Stimulated activated CD4-positive, alpha-beta T cell treated with anti-CD3 and anti-CD28 coated beads, TNF-alpha, amount 100 ng/mL, for 48 hours (primary cell): Measurements from ENCODE around the gene YKT6.
"Not testable (repeated sequence)": the region's sequence is repeated elsewhere in the genome, so short reads cannot be mapped to it uniquely, and the experiment has no call there.

Experiments
- DNase-seq, 3 donors: peaks; one replicate each; pipeline ENCODE4 v3.0.0-alpha.2; 2020; ENCODE audit warnings: low read depth in 3 of 3

Gene YKT6

DNA sequence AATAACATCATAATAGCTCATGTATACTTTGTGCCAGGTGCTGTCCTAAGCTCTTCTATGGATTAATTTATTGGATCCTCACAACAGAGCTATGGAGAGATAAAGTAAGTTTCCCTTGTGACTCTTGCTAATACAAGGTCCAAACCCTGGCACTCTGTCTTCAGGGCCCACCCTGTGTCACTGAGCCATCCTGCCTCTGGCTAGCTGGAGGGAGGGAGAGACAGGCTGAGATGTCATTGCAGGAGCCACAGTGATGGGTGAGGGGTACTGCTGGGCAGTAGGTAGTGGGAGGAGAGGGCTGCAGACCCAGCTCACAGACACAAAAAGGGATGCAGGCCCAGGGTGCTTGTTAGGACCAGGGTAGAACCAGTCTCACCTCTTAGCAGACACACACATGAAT lies 28.4 kb upstream of the YKT6 start:
- DNase-seq = no peak

DNA sequence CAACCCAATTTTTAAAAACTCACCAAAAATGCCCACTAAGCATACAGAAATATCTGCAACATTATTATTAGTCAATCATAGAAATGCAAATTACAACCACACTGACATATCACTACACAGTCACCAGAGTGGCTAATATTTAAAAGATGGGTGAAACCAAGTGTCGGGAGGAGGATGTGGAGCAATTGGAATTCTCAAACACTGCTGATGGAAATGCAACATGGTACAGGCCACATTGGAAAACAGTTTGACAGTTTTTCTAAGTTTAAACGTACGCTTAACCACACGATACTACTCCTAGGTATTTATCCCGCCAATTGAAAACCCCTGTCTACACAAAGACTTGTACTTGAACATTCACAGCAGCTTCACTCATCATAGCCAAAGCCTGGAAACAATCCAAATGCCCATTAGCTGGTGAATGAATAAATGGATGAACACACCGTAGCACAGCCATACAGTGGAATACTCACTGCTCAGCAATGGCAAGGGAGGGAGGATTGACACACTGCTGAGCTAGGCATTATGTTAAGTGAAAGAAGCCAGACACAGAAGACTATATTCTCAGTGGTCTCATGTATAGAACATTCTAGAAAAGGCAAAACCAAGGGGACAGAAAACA lies 27.9 kb upstream of the YKT6 start:
- DNase-seq = no peak

DNA sequence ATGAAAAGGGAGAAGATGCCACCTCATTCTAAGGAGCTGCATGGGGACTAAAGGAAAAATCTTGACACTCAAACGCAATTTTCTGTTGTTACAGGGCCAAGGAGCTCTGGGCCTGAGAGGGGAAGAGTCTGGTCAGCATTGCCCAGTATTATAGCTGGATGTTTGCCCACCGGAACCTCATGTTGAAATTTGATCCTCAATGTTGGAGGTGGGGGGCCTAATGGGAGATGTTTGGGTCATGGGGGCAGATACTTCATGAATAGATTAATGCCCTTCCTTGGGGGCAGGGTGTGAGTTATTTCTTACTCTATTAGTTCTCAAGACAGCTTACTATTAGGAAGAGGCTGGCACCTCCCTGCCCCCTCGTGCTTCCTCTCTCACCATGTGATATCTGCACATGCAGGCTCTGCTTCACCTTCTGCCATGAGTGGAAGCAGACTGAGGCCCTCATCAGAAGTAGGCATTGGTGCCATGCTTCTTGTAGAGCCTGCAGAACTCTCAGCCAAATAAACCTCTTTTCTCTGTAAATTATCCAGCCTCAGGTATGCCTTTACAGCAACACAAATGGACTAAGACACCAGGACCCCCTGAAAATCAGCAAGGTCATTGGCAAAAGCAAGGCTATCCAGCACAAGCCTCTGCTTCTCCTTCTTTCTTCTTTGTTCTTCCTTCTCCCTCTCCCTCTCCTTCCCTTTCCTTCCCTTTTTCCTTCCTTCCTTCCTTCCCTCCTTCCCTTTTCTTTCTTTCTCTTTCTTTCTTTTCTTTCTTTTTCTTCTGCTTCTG lies 26.7 kb upstream of the YKT6 start:
- DNase-seq = no peak

DNA sequence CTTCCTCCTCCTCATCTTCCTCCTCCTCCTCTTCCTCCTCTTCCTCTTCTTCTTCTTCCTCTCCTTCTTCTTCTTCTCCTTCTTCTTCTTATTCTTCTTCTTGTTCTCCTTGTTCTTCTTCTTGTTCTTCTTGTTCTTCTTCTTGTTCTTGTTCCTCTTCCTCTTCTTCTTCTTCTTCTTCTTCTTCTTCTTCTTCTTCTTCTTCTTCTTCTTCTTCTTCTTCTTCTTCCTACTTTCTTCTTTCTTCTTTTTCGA lies 26.2 kb upstream of the YKT6 start:
- not testable (repeated sequence) for DNase-seq

DNA sequence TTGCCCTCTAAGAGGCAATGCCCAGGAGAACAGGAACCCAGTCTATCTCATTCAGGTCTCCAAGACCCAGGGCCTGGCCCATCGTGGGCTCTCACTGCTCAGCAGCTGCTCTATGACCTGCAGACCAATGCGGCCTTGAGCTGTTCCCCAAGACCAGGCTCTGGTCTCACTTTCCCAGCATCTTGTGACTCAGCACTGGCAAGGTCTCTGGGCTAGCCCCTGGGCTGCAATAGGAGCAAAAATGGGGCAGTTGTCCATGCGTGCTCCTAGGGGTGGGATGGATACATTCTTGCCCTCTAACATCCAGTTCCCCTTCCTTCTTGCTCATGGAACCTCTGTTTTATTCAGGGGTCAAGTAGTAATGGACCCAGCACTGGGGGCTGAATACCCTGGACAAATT lies 25.0 kb upstream of the YKT6 start:
- DNase-seq = no peak

DNA sequence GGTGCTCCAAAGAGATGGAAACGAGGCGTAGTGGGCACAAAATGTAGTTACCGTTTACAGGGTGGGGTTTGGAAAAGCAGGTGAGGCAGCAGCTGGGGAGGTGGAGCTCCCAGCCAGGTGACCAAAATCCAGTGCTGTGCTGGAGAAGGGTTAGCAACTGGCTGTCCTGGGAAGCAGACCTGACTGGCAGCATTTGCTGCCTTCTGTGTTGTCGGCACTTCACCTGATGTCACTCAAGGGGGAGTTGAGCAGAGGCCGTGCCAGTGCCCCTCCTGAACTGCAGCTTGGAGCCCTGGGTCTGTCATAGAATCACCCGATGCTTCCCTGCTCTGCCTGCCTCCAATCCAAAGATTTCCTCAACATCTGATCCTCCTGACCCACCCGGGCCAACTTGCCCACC lies 24.3 kb upstream of the YKT6 start:
- DNase-seq = no peak

DNA sequence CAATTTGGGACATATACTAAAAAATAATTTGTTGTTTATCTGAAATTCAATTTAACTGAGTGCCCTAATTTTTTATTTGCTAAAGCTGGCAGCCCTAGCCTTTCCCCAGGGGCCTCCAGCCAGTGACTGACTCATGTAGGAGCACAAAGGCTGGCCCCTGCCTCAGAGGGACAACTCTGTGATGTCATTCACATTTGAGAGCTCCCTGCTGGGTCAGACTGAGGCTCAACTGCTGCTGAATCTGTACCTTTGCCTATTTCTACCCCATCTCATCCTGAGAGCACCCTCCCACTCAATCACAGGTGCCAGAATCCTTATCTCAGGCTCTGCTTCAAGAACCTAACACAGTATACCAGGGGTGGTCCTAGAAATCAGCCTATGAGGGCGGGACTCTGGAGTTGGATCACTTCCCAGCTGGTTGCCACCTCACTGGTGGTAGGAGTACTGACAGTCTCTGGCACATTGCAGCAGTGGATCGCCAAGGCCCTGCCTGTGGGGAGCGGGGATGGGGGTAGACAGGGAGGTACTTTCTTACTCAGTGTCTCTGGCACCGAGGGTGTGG lies 23.1 kb upstream of the YKT6 start:
- no peak for DNase-seq

DNA sequence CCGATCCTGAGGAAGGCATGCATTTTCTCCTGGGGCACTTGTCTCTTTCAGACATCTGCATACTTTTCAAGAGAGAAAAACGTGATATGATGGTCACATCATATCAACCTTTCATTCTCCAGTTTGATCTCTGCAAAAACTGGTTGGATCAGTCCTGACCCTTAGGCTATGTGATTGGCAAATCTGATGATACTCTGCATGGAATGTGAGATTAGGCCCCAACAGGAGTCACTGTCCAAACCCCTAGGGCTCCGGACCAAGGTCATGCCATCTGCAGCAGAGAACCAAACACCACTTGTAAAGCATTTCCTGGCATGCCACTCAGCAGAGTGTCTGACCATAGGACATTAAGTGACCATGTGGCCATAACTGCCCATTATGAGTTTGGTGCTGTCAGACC lies 20.1 kb upstream of the YKT6 start:
- DNase-seq = no peak

DNA sequence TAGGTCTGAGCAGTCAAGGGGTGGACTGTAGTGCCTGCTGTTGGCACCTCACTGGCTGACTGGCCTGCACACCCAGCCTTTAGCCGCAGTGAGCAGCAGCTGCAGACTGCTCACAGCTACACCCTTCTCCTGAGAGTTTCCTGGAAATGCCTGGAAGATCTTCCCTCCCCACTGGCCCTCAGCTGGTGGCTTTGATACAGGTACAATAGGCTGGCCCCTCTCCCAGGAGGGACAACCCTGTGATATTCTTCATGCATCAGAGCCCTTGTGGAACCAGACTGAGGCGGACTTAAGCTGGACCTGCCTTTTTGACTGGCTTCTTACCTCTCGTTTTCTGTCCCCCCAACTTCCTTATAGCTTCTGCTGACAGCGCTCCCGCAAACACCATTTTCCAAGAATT lies 18.0 kb upstream of the YKT6 start:
- no peak for DNase-seq

DNA sequence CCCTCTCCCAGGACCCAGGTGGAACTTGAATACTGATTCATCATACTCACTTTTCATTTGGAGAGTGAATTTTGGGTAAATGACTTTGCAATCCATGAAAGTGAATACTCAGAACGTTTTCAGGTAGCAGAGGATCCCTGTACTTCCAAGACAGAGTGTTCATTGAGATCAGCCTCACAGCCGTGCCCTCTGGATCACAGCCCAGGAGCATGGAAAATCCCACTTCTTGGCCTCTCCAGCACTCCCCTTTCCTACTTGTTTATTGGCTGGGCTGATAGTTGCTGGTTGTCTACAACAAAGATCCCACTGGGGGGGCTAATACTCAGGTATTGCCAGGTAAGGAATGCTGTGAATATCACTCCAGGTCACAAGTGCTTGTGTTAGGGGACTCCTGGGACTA lies 17.4 kb upstream of the YKT6 start:
- DNase-seq = no peak

DNA sequence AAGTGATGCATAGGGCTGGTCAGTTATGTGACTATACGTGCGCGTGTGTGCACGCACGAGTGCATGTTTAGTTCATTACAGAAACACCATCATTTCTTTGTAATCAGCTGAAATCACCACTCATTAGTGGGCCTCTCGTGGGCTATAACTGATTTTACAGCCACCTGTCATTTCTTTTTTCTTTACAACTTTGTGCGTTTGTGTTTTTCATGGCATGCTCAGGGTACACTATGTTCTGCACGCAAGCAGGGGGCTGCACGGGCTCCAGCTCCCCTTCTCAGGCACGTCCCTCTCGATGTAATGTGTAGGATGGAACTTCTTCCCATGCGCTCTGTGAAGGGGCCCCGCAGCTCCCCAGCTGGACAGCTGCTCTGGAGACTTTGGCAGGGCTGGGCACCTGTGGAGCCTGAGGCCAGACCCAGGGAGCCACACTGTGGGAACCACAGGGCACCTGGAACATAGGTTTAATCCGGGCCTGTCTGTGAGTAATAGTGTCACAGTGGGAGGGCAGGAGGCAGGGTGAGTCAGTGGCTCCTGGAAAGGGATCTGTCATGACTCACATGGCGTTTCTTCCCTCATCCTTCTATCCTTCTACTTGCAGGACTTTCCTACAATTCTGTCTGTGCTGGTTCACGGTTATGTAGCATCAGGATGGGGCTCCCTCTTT lies 16.4 kb upstream of the YKT6 start:
- DNase-seq = no peak

DNA sequence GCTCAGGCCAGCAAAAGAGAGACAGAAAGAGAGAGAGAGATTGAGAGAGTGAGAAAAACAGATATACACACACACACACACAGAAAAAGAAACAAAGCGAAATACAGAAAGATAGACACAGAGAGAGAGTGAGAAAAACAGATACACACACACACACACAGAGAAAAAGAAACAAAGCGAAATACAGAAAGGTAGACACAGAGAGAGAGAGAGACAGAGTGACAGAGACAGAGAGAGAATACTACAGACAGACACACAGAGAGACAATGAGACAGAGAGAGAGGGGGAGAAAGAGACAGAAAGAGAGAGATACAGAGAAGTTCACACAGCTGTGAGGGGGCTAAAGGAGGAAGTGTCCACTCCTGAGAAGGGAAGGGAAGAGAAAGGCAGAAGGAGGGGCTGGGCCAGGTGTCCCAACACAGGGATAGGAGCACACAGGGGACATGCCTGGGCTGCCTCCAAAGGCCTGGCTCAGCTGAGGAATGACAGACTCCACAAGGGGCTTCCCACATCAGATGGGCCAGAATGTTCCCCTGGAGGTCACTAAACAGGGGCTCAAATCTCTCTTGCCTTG lies 15.8 kb upstream of the YKT6 start:
- DNase-seq = no peak

DNA sequence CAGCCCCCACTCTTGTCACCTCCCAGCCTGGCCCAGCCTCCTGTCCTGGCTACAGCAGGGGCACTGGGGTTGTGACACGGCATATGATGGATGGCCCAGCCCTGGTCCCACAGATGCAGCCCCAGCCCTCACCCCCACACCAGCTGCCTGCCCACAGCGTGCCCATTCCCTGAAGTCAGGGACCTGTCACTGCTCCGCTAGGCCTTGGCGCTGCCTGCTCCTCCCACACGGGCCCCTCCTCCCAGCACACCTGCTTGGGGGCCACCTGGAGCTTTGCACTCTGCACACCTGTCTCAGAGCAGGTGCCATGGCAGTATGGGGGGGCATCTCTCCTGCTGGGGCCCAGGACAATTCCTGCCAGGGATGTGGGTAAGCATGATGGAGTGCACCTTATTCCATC lies 15.0 kb upstream of the YKT6 start:
- DNase-seq = no peak

DNA sequence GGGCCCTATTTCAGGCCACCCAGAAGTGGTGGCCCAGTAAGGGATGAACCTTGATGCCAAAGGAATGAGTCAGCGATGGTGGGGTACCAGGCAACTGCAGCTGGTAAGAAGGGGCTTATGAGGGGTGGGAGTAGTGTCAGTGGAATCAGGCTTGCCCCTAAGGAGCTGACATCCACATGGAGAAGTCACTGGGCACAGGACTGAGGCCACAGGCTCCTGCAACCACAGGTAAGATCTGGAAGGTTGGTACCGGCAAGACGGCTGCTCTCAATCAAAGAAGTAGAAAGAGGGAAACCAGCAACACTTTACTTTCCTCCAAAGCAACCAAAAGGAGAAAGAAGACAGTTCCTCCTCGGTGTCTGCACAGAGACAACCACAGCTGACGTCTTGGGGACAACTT lies 14.0 kb upstream of the YKT6 start:
- DNase-seq = no peak

DNA sequence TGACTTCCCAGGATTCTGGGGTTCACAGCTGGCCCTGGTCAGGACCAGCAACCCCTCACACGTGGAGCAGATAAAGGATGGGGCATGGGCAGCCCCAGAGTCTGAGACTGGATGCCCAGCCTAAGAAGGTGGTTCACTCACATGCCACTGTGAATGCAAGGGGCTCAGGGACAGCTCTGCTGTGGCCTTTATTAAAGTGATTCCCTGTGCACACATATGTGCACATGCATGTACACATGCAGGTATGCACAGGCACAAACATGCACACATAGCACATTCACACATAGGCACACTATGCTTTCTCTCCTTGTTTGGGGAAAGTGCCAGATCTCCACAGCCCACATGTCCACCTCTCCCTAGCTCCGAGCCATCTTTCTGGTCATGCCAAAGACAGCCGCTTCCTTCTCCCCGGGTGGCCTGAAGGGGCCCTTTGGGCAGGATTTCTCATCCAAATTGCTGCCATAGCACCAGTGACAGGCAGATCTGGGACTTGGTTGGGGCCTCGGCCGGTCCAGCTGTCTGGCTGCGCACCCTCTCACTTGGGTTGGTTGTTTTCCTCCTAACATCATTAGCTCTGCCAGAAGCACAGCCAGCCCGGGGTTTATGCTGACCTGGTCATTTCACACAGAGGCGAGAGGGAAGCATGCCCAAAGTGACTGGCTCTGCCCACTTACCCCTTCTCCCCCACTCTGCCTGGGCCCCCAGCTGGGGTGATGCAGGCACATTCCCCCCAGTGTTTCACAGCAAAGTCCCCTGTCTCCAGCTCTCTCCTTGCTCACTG lies 13.0 kb upstream of the YKT6 start:
- no peak for DNase-seq

DNA sequence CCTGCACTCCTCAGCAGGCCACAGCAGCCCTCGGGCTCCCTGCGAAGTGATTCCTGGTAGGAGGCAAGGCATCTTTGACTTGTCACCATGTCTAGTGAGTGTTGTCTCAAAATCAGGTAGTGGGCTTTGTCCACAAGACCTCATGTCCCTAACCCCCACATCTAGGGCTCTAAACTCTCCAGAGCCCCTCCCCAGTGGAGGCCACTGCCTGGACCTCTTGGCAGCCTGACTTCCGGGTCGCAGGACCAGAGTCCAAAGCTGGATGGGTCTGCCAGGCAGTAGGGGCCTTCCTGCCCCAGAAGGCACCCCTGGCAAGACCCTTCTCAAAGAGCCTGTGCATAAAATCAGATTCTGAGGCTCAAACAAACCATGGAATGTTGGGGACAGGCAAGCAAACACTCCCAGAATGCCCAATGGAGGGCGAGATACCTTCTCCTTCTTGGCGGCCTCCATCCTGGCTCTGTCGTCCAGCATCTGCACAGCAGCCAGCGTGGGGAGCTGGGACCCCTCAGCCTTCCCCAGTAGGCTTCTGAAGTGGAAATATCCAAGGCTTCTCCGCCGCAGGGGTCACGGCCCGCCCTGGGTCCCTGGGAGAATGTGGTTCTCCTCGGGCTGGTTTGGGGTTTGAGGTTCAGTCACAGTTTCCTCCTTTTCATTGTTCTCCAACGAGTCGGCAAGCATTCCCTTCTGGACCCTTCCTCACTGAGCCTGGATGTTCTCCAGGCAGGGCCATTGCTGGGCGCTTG lies 12.1 kb upstream of the YKT6 start:
- no peak for DNase-seq

DNA sequence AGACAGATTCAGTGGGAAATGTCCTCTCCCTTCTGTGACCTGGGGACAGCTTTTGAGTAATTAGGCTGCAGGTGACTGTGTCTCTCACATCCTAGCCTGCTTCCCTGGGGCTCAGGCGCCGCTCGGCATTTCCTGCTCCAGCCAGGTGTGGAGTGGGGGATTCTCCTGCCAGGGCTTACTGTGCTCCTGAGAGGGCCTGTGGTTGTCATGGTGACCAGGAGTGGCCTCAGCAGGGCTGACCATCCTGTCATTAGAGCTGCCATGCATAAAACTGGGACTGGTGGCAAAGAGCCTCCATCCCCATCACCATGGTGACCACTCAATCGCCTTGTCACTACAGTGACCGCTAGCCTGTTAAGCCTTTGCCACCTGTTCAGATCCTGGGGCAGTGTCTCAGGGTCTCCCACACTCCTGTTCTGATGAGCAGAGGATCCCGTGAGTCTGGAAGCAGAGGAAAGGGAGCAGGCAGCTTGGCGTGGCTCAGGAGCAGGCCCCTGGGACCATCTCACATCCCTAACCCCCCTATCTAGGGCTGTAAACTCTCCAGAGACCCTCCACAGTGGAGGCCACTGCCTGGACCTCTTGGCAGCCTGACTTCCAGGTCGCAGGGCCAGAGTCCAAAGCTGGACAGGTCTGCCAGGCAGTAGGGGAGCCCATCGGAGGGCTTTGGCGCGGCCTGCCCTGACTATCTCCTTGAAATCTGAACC lies 11.3 kb upstream of the YKT6 start, which contains the start of gene GCK:
Gene GCK (minus strand): TSS at position 154 of the 707 bp plus-strand sequence. CDS start 486 bp downstream, outside the sequence.
- no peak for DNase-seq

DNA sequence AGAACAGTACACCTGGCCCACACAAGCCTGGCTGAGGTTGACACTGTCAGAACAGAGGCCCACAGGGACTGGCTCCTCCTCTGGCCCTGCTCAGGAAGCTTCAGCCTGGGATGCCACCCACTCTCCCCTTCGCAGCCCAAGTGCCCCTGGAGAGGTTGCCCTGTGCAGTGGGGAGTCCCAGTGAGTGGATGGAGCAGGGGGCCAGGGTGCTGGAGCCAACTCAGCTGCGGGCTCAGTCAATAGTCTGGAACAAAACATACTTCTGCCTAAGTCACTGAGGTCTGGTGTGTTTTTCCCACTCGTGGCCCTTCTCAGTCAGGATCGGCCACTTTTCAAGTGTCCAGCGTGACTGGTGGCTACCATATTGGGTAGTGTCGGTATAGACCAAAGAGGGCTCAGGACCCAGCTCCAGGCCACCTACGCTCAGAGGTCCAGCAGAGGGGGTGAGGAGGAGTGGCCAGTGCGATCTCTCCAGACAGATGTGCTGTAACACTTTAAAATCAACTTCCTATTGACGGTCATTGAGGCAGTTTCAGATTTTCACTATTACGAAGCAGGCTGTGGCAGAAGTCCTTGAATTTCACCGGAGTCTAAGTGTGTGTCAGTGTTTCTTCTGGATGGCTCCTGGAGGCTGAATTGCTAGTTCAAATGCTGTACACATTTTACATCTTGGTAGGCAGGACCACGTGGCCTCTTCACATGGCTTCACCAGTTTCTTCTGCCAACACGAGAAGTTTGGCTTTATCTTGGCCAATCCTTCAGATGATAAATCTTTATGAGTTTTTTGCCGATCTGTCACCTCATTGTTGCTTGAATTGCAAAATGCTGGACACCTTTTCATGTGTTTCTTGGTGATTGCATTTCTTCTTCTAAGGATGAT lies 10.5 kb upstream of the YKT6 start:
- DNase-seq = no peak

DNA sequence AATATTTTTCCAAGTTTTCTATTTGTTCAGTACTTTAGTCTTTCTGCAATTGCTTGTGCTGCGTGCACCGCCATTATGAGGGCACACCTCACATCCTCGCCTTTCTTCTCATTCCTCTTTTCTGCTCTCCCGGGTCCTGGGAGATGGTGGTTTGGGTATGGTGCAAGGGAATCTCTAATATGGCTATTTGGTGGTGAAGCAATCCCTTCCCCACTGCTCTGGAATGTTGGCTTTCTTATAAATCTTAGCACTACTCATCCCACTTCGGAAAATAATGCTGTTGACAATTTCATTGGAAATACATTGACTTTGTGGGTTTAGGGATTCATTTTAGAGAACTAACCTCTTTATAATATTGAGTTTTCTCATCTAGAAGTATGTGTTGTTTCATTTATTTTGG lies 9.6 kb upstream of the YKT6 start:
- DNase-seq = no peak
